IMR-90 (cell line): ENCODE results near the gene FAM110C. TPM values are rescaled to one million over a fixed set of nuclear protein-coding genes. Genes with fewer than 3 reads are reported as not detected.

Experiments
- ATAC-seq: fragments of 200-7000 bp; cut with Tn5 transposase; 2 replicates; pipeline ENCODE4 v1.9.1; 2020; ENCODE audit warnings: low read depth, mild to moderate bottlenecking, moderate library complexity
- BruUV-seq: library from RNA; stranded (reverse); fragments of 400-500 nt; replicated peaks from 2 replicates; lab custom pipeline; 2021; lab: Mats Ljungman, UMichigan
- CTCF ChIA-PET: fragments of 300-600 bp; formaldehyde crosslinking; extraction: SDS; loops from one replicate; lab custom pipeline; 2021; ENCODE audit warnings: antibody characterized with exemption; lab: Yijun Ruan, JAX
- POLR2A ChIA-PET: fragments of 300-600 bp; sonication (Branson Sonifier 250); formaldehyde crosslinking; loops from one replicate; lab custom pipeline; 2022; ENCODE audit warnings: antibody characterized with exemption; ENCODE audit not compliant: unreplicated experiment; lab: Charles Lee
- DNase-seq: peaks from one replicate; pipeline ENCODE4 v3.0.0; 2013
- H2AFZ ChIP-seq: replicated peaks from 2 replicates; pipeline ENCODE3; 2013; ENCODE audit warnings: low read length, mild to moderate bottlenecking; ENCODE audit not compliant: poor library complexity
- H2AK5ac ChIP-seq: 2 replicates; pipeline ENCODE4 v1.6.1; 2013; ENCODE audit warnings: low read depth, low read length, inconsistent platforms
- H2AK9ac ChIP-seq: replicated peaks from 2 replicates; pipeline ENCODE3; 2013; ENCODE audit warnings: mild to moderate bottlenecking, low read depth, low read length, moderate library complexity; ENCODE audit not compliant: poor library complexity
- H2BK120ac ChIP-seq: 2 replicates; pipeline ENCODE4 v1.6.1; 2013; ENCODE audit warnings: low read depth, low read length, inconsistent platforms
- H2BK15ac ChIP-seq: 3 replicates; pipeline ENCODE4 v1.6.1; 2013; ENCODE audit warnings: low read depth, low read length, inconsistent platforms
- H2BK20ac ChIP-seq: 2 replicates; pipeline ENCODE4 v1.6.1; 2013; ENCODE audit warnings: low read depth, mild to moderate bottlenecking, inconsistent platforms, low read length, moderate library complexity
- H2BK5ac ChIP-seq: 2 replicates; pipeline ENCODE4 v1.6.1; 2013; ENCODE audit warnings: mild to moderate bottlenecking, low read depth, low read length, inconsistent platforms; ENCODE audit not compliant: poor library complexity, severe bottlenecking
- H3K14ac ChIP-seq: replicated peaks from 2 replicates; pipeline ENCODE4 v1.6.1; 2013; ENCODE audit warnings: low read depth, low read length, inconsistent platforms
- H3K18ac ChIP-seq: 2 replicates; pipeline ENCODE4 v1.6.1; 2013; ENCODE audit warnings: low read depth, low read length, control low read depth
- H3K23ac ChIP-seq: 2 replicates; pipeline ENCODE4 v1.6.1; 2013; ENCODE audit warnings: low read depth, low read length, inconsistent platforms
- H3K27ac ChIP-seq: 2 replicates; pipeline ENCODE4 v1.5.1; 2013; ENCODE audit warnings: mild to moderate bottlenecking, control low read depth, low read length; ENCODE audit not compliant: insufficient read depth
- H3K27me3 ChIP-seq: 2 replicates; pipeline ENCODE4 v1.6.1; 2013; ENCODE audit warnings: low read length; ENCODE audit not compliant: control insufficient read depth, insufficient read depth
- H3K36me3 ChIP-seq: 2 replicates; pipeline ENCODE4 v1.6.1; 2013; ENCODE audit warnings: low read length, mixed read lengths; ENCODE audit not compliant: control insufficient read depth, insufficient read depth
- H3K4ac ChIP-seq: 2 replicates; pipeline ENCODE4 v1.6.1; 2013; ENCODE audit warnings: low read depth, low read length, inconsistent platforms
- H3K4me1 ChIP-seq: 2 replicates; pipeline ENCODE4 v1.6.1; 2013; ENCODE audit warnings: low read length, mixed read lengths; ENCODE audit not compliant: control insufficient read depth, insufficient read depth
- H3K4me2 ChIP-seq: 2 replicates; pipeline ENCODE4 v1.6.1; 2013; ENCODE audit warnings: low read depth, mild to moderate bottlenecking, control low read depth, low read length, moderate library complexity
- H3K4me3 ChIP-seq: 2 replicates; pipeline ENCODE4 v1.5.1; 2013; ENCODE audit warnings: low read depth, mild to moderate bottlenecking, control low read depth, low read length, moderate library complexity; ENCODE audit not compliant: insufficient read depth
- H3K56ac ChIP-seq: 2 replicates; pipeline ENCODE4 v1.6.1; 2013; ENCODE audit warnings: low read length, inconsistent platforms; ENCODE audit not compliant: insufficient read depth; ENCODE audit errors: extremely low read depth
- H3K79me1 ChIP-seq, 2 experiments: 2 replicates each; pipeline ENCODE4 v1.6.1; 2013; ENCODE audit warnings: low read length in 2 of 2, inconsistent platforms in 1 of 2, low read depth in 1 of 2
- H3K9ac ChIP-seq: 2 replicates; pipeline ENCODE4 v1.6.1; 2013; ENCODE audit warnings: low read depth, low read length, control low read depth
- H3K9me1 ChIP-seq: 2 replicates; pipeline ENCODE4 v1.6.1; 2013; ENCODE audit warnings: low read length, inconsistent platforms; ENCODE audit not compliant: insufficient read depth
- H3K9me3 ChIP-seq: 2 replicates; pipeline ENCODE4 v1.6.1; 2013; ENCODE audit warnings: low read length; ENCODE audit not compliant: control insufficient read depth, insufficient read depth
- H4K20me1 ChIP-seq: 2 replicates; pipeline ENCODE4 v1.6.1; 2013; ENCODE audit warnings: low read length, inconsistent platforms; ENCODE audit not compliant: insufficient read depth
- H4K5ac ChIP-seq: 2 replicates; pipeline ENCODE4 v1.6.1; 2013; ENCODE audit warnings: mild to moderate bottlenecking, low read depth, low read length, control low read depth
- H4K8ac ChIP-seq, 2 experiments: 2 replicates each; pipeline ENCODE4 v1.6.1; 2013; ENCODE audit warnings: low read depth in 2 of 2, low read length in 2 of 2, control low read depth in 1 of 2, inconsistent platforms in 1 of 2
- H4K91ac ChIP-seq: 2 replicates; pipeline ENCODE4 v1.6.1; 2013; ENCODE audit warnings: low read depth, low read length, inconsistent platforms; ENCODE audit not compliant: insufficient read depth
- BHLHE40 ChIP-seq: fragments of 150-350 bp; IDR thresholded peaks from 2 replicates; pipeline ENCODE4 v1.6.1; 2016; ENCODE audit warnings: mild to moderate bottlenecking, low read depth, low read length
- CEBPB ChIP-seq: IDR thresholded peaks from 2 replicates; pipeline ENCODE4 v1.6.1; 2012; ENCODE audit warnings: low read depth, low read length, improper control_type of control experiment
- CHD1 ChIP-seq: IDR thresholded peaks from 2 replicates; pipeline ENCODE4 v1.6.1; 2012; ENCODE audit warnings: low read depth, low read length, improper control_type of control experiment
- FOS ChIP-seq: fragments of 150-350 bp; IDR thresholded peaks from 2 replicates; pipeline ENCODE4 v1.6.1; 2016; ENCODE audit warnings: low read depth, low read length
- MAFK ChIP-seq: IDR thresholded peaks from 2 replicates; pipeline ENCODE4 v1.6.1; 2012; ENCODE audit warnings: low read depth, low read length, improper control_type of control experiment
- MAZ ChIP-seq: IDR thresholded peaks from 2 replicates; pipeline ENCODE4 v1.6.1; 2012; ENCODE audit warnings: low read depth, mild to moderate bottlenecking, low read length, improper control_type of control experiment, moderate library complexity, borderline replicate concordance
- POLR2A ChIP-seq: IDR thresholded peaks from 2 replicates; pipeline ENCODE4 v1.6.1; 2012; ENCODE audit warnings: mild to moderate bottlenecking, low read depth, low read length
- RCOR1 ChIP-seq: IDR thresholded peaks from 2 replicates; pipeline ENCODE4 v1.6.1; 2012; ENCODE audit warnings: mild to moderate bottlenecking, low read length, improper control_type of control experiment; ENCODE audit not compliant: insufficient replicate concordance
- SMC3 ChIP-seq: fragments of 150-350 bp; IDR thresholded peaks from 2 replicates; pipeline ENCODE4 v1.6.1; 2016; ENCODE audit warnings: low read depth, mild to moderate bottlenecking, antibody characterized with exemption, low read length, moderate library complexity
- WGBS, 2 experiments: methylation state at CpG; one replicate each; pipeline versions ENCODE4 v1.1.5 to v1.1.7; 2013; ENCODE audit warnings: missing lambda C conversion rate in 2 of 2; ENCODE audit not compliant: insufficient read length in 1 of 2; ENCODE audit errors: extremely low coverage in 2 of 2; 5-methylcytosine and 5-hydroxymethylcytosine counted together
- dilution Hi-C: fragments of 300-500 bp; cut with HindIII; formaldehyde crosslinking; loops from one replicate; pipeline ENCODE4 v1.14.3; 2018; ENCODE audit warnings: low sequenced_read_pairs; ENCODE audit not compliant: unreplicated experiment
- in situ Hi-C: fragments of 300-500 bp; cut with MboI; formaldehyde crosslinking; loops from 3 replicates; pipeline ENCODE4 v1.14.3; 2019; ENCODE audit warnings: low sequenced_read_pairs, inconsistent platforms, mixed read lengths
- intact Hi-C: fragments of 100-400 bp; cut with micrococcal nuclease; formaldehyde crosslinking; loops from 2 replicates; pipeline ENCODE4 v1.10.0; 2022
- polyA plus RNA-seq, 3 experiments: library from polyadenylated mRNA; depleted of rRNA; stranded (reverse); fragments of >200 nt; gene quantifications; 2 replicates each; pipeline ENCODE4 v1.2.3, GENCODE V29; 2012; ENCODE audit warnings: low replicate concordance in 1 of 3
- total RNA-seq: library from RNA; depleted of rRNA; stranded (reverse); fragments of >200 nt; gene quantifications from 2 replicates; pipeline ENCODE4 v1.2.3, GENCODE V29; 2012
- TF ChIP-seq, protein P1 (sequence below): conservative IDR thresholded peaks from 2 replicates; pipeline ENCODE4 v1.5.1; 2012; ENCODE audit warnings: mild to moderate bottlenecking, low read depth, low read length, improper control_type of control experiment

Gene FAM110C
- total and polyA plus RNA-seq, 2 of the 4 experiments (the other 2 are of a cell fraction): not detected

- TF ChIP-seq SMC3 (no peak), BHLHE40 (no peak), CEBPB (no peak), POLR2A (no peak), FOS (no peak), MAFK (no peak), CHD1 (no peak), MAZ (no peak), RCOR1 (no peak)
- TF ChIP-seq, protein P1, sequence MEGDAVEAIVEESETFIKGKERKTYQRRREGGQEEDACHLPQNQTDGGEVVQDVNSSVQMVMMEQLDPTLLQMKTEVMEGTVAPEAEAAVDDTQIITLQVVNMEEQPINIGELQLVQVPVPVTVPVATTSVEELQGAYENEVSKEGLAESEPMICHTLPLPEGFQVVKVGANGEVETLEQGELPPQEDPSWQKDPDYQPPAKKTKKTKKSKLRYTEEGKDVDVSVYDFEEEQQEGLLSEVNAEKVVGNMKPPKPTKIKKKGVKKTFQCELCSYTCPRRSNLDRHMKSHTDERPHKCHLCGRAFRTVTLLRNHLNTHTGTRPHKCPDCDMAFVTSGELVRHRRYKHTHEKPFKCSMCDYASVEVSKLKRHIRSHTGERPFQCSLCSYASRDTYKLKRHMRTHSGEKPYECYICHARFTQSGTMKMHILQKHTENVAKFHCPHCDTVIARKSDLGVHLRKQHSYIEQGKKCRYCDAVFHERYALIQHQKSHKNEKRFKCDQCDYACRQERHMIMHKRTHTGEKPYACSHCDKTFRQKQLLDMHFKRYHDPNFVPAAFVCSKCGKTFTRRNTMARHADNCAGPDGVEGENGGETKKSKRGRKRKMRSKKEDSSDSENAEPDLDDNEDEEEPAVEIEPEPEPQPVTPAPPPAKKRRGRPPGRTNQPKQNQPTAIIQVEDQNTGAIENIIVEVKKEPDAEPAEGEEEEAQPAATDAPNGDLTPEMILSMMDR: no peak
- in situ Hi-C loops (no loop called here), dilution Hi-C loops (no loop called here), intact Hi-C loops (no loop called here)
- ATAC-seq: no peak
- H3K4me1 ChIP-seq: no peaks in the 10 kb centered on the region
- no TSS peak for BruUV-seq
- no peak overlapping the region for H3K9ac ChIP-seq
- no peak for DNase-seq
- H2AK9ac ChIP-seq: no peak overlapping the region
- no peaks in the 10 kb centered on the region for H3K9me1 ChIP-seq
- no peaks in the 10 kb centered on the region for H3K79me1 ChIP-seq
- H3K56ac ChIP-seq: no peak overlapping the region
- H4K5ac ChIP-seq: no peak overlapping the region
- no peaks in the 10 kb centered on the region for H3K36me3 ChIP-seq
- no peak overlapping the region for H3K27ac ChIP-seq
- no peak overlapping the region for H2BK5ac ChIP-seq
- no peak overlapping the region for H3K4me2 ChIP-seq
- no peak overlapping the region for H2BK15ac ChIP-seq
- CTCF ChIA-PET: no interaction called here
- H3K23ac ChIP-seq: no peak overlapping the region
- no peaks in the 10 kb centered on the region for H4K20me1 ChIP-seq
- no peak overlapping the region for H2BK20ac ChIP-seq
- no peak overlapping the region for H3K14ac ChIP-seq
- no peak overlapping the region for H3K4me3 ChIP-seq
- 0% methylated on average over 1 of the region's 6 CpGs; no CpG with 5 or more reads in 1 of the 2 experiments for WGBS, 2 experiments
- no peak overlapping the region for H3K4ac ChIP-seq
- POLR2A ChIA-PET: no interaction called here
- H2AK5ac ChIP-seq: no peak overlapping the region
- H2AFZ ChIP-seq: no peak overlapping the region
- no peak overlapping the region for H4K91ac ChIP-seq
- no peak overlapping the region for H2BK120ac ChIP-seq
- peaks cover 3% of the 10 kb centered on the region; the same call in 1 of the 2 replicates for H3K9me3 ChIP-seq
- no peak overlapping the region for H4K8ac ChIP-seq
- no peaks in the 10 kb centered on the region; the same call in 1 of the 2 replicates for H3K27me3 ChIP-seq
- H3K18ac ChIP-seq: no peak overlapping the region
Observed at GRCh38 chr2:44748-45341, 1.5 kb downstream of the FAM110C start.
